Activated naive CD4-positive, alpha-beta T cell treated with anti-CD3 and anti-CD28 coated beads, Interleukin-2, amount 10 ng/mL, durations not matched to agents 7 days and 5 days (primary cell): ENCODE data around the gene CLEC6A.
"Not testable (repeated sequence)": the region's sequence is repeated elsewhere in the genome, so short reads cannot be mapped to it uniquely, and the experiment has no call there.

Experiments used
- CTCF ChIA-PET: fragments of 350-600 bp; sonication (Branson Sonifier 250); formaldehyde crosslinking; loops from one replicate; lab custom pipeline; 2021; ENCODE audit warnings: antibody characterized with exemption; lab: Charles Lee
- DNase-seq: peaks from one replicate; pipeline ENCODE4 v3.0.0-alpha.2; 2020
- H3K27ac Mint-ChIP-seq: one replicate; pipeline ENCODE4 v1.8.0; 2021; ENCODE audit warnings: mild to moderate bottlenecking, moderate library complexity, mixed read lengths
- H3K27me3 Mint-ChIP-seq: one replicate; pipeline ENCODE4 v1.8.0; 2021; ENCODE audit warnings: mild to moderate bottlenecking, mixed read lengths
- H3K36me3 Mint-ChIP-seq: one replicate; pipeline ENCODE4 v1.8.0; 2021; ENCODE audit warnings: mixed read lengths
- H3K4me1 Mint-ChIP-seq: one replicate; pipeline ENCODE4 v1.8.0; 2021; ENCODE audit warnings: mixed read lengths
- H3K4me3 Mint-ChIP-seq: one replicate; pipeline ENCODE4 v1.8.0; 2021; ENCODE audit warnings: mild to moderate bottlenecking, moderate library complexity, mixed read lengths
- H3K9me3 Mint-ChIP-seq: one replicate; pipeline ENCODE4 v1.8.0; 2021; ENCODE audit warnings: mixed read lengths

CLEC6A gene

GRCh38 chr12:8471090-8471489 is 15.3 kb downstream of the CLEC6A start:
- peaks cover 3% of the 10 kb centered on the region for H3K4me1 Mint-ChIP-seq
- H3K9me3 Mint-ChIP-seq = peaks cover 5% of the 10 kb centered on the region
- CTCF ChIA-PET = no interaction called here
- H3K4me3 Mint-ChIP-seq = no peak overlapping the region
- H3K36me3 Mint-ChIP-seq = no peaks in the 10 kb centered on the region
- peaks cover 49% of the 10 kb centered on the region for H3K27me3 Mint-ChIP-seq
- no peak for DNase-seq
- H3K27ac Mint-ChIP-seq = no peak overlapping the region

- CTCF ChIA-PET = no interaction called here
- DNase-seq = no peak
- Mint-ChIP-seq H3K9me3 (no peaks in the 10 kb centered on the region), H3K27ac (no peak overlapping the region), H3K4me3 (no peak overlapping the region), H3K36me3 (no peaks in the 10 kb centered on the region), H3K4me1 (no peaks in the 10 kb centered on the region), H3K27me3 (peaks cover 35% of the 10 kb centered on the region)
Measured at GRCh38 chr12:8475508-8476203, 19.9 kb downstream of the CLEC6A start.

DNA sequence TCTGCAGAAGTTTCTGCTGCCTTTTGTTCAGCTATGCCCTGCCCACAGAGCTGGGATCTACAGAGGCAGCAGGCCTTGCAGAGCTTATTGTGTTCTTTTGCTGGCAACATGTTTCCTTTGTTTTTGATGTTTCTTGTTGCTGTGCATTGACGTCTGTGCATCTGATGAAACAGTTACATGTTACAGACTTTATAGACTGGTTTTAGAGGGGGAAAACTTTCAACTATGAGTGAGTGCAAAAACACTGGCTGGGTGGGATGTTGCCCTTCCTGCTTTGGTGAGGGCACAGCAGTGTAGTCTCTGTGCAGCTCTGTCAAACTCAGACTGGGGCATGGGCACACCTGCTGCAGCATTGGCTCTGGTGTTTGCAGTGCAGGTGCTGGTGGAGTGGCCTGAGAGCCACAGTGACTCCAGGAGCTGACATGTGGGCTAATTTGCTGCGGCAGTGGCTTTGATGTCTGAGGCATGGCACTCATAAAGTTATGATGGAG is 26.9 kb downstream of the CLEC6A start:
- H3K4me1 Mint-ChIP-seq = peaks cover 19% of the 10 kb centered on the region
- DNase-seq = no peak
- H3K27ac Mint-ChIP-seq = peak overlapping the region; percentile 13
- peaks cover 3% of the 10 kb centered on the region for H3K9me3 Mint-ChIP-seq
- peaks cover 2% of the 10 kb centered on the region for H3K36me3 Mint-ChIP-seq
- CTCF ChIA-PET = no interaction called here
- H3K27me3 Mint-ChIP-seq = peaks cover 28% of the 10 kb centered on the region
- no peak overlapping the region for H3K4me3 Mint-ChIP-seq

DNA sequence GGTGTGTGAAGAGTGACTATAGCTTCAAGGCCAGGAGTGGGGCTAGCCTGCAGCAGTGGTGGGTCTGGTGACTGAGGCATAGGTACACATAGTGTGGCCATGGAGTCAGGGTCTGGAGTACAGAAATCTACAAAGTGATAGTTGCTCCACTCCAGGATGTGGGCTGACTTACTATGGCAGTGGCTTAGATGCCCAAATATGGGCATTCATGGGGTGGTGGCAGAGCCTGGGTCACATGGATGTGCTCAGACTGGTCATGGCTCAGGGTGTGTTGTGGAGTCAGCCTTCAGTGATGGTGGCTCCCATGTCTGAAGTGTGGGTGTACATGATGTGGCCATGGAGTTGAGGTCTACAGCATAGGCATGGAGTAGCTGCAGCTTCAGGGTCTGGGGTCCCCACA is 27.3 kb downstream of the CLEC6A start:
- Mint-ChIP-seq H3K27me3 (peaks cover 28% of the 10 kb centered on the region), H3K4me1 (peaks cover 19% of the 10 kb centered on the region), H3K4me3 (no peak overlapping the region), H3K27ac (peak overlapping the region; percentile 13), H3K9me3 (peaks cover 3% of the 10 kb centered on the region), H3K36me3 (peaks cover 2% of the 10 kb centered on the region)
- peak; percentile 44 for DNase-seq
- CTCF ChIA-PET = no interaction called here

DNA sequence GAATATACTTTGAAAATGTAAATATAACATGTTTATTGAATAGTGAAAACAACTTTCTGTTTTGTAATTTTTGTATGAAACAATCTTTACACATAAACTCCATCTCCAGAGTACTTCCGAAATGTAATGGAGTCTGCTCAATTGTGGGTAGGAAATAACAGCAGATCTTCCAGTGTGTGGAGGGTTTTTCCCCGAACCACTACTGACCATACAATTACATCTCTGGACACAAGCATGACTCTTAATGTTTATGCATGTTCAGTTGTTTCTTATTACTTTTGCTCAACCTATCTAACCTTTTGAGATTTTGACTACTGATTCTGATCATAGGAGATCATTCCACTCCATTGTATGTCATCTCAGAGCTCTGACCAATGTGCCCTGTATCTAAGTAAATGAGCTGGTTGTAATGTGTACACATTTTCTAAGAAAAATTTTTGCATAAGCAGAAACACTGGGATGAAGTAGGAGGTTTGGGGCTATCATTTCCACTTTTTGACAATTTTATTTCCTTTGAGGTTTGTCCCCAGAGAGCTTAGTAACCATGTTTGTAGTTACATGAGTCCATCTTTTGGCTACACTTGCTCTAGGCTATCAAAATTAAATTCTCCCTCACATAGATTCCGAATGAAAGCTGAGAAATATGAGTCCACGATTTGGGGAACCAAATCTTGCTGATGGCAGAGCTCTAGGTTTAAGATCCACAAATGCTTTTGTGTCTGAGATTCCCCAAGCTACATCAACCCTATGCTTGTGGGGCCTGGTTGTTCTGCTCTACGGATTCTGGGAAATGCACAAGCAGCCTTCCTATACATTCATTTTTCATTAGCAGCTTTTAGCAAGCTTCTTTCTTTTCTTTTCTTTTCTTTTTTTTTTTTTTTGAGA is 36.1 kb downstream of the CLEC6A start:
- Mint-ChIP-seq H3K27ac (peak overlapping the region; percentile 12), H3K4me3 (no peak overlapping the region), H3K36me3 (peaks cover 4% of the 10 kb centered on the region), H3K4me1 (peaks cover 41% of the 10 kb centered on the region), H3K9me3 (no peaks in the 10 kb centered on the region), H3K27me3 (peaks cover 17% of the 10 kb centered on the region)
- CTCF ChIA-PET = no interaction called here
- no peak for DNase-seq

DNA sequence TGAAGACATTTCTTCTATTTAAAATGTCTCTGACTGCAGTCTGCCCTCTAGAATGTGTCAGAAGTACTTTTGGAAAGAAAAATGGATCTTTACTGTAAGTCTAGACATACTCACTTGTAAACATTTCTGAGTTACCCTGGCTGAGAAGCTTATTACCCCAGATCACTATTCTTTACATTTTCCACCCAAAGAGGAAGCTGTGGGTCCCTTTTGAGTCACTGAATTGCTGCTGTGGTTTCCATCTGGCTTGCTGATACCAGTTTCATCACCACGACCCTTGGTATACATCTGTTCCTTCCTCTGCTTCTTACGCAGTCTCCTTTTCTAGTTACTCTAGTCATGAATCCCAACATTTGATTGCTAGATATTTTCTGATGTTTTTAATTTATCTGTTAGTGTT is 37.3 kb downstream of the CLEC6A start:
- peak overlapping the region; percentile 83 for H3K27ac Mint-ChIP-seq
- peaks cover 41% of the 10 kb centered on the region for H3K4me1 Mint-ChIP-seq
- H3K36me3 Mint-ChIP-seq = peaks cover 4% of the 10 kb centered on the region
- peak; percentile 64 for DNase-seq
- H3K4me3 Mint-ChIP-seq = peak overlapping the region; percentile 9
- H3K27me3 Mint-ChIP-seq = peaks cover 23% of the 10 kb centered on the region
- no peaks in the 10 kb centered on the region for H3K9me3 Mint-ChIP-seq
- CTCF ChIA-PET = no interaction called here

- H3K27me3 Mint-ChIP-seq = peaks cover 33% of the 10 kb centered on the region
- DNase-seq, H3K4me3 Mint-ChIP-seq: not testable (repeated sequence)
Measured at GRCh38 chr12:8495671-8496070, 39.9 kb downstream of the CLEC6A start.

GRCh38 chr12:8496074-8496473 is 40.3 kb downstream of the CLEC6A start:
- H3K27ac Mint-ChIP-seq, H3K4me3 Mint-ChIP-seq, DNase-seq, CTCF ChIA-PET, H3K36me3 Mint-ChIP-seq, H3K9me3 Mint-ChIP-seq: not testable (repeated sequence)
- Mint-ChIP-seq H3K27me3 (peaks cover 33% of the 10 kb centered on the region), H3K4me1 (peaks cover 47% of the 10 kb centered on the region)

More at GRCh38 chr12:8495671-8496070, 39.9 kb downstream of the CLEC6A start:
- CTCF ChIA-PET = interaction anchor here (0.8 kb wide), 1 partner anchor 75 kb away, joined by 3 read pairs; no protein-coding TSS in a partner anchor
- not testable (repeated sequence) for H3K27ac Mint-ChIP-seq, H3K36me3 Mint-ChIP-seq, H3K9me3 Mint-ChIP-seq
- peaks cover 48% of the 10 kb centered on the region for H3K4me1 Mint-ChIP-seq

- H3K27me3 Mint-ChIP-seq = peaks cover 33% of the 10 kb centered on the region
- CTCF ChIA-PET = interaction anchor here (0.5 kb wide), 1 partner anchor 235 kb away, joined by 3 read pairs; no protein-coding TSS in a partner anchor
Measured at GRCh38 chr12:8499616-8500015, 43.9 kb downstream of the CLEC6A start.

DNA sequence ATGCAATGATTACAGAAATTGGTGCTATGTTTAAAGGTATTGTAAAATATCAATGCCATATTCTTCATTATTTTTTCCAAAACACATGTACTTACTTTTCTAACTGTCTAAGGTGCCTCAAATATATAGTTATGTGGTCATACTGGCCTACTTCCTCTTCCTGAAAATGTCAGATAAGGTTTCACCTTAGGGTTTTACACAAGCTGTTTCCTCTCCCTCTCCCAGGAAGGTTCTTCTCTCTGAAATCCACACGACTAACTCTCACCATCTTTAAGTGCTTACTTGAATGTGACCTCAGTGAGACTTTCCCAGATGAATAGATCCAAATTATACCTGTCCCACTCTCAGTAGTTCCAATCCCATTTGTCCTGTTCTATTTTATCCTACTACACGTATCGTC is 46.0 kb downstream of the CLEC6A start:
- peaks cover 36% of the 10 kb centered on the region for H3K27me3 Mint-ChIP-seq
- CTCF ChIA-PET = no interaction called here
- H3K9me3 Mint-ChIP-seq = no peaks in the 10 kb centered on the region

More at GRCh38 chr12:8499616-8500015, 43.9 kb downstream of the CLEC6A start:
- DNase-seq = no peak
- no peak overlapping the region for H3K4me3 Mint-ChIP-seq
- no peaks in the 10 kb centered on the region for H3K36me3 Mint-ChIP-seq
- peaks cover 27% of the 10 kb centered on the region for H3K4me1 Mint-ChIP-seq
- H3K9me3 Mint-ChIP-seq = no peaks in the 10 kb centered on the region
- H3K27ac Mint-ChIP-seq = no peak overlapping the region

GRCh38 chr12:8504351-8504750 is 48.6 kb downstream of the CLEC6A start:
- CTCF ChIA-PET = interaction anchor here (1.2 kb wide), 1 partner anchor 40 kb away, joined by 4 read pairs; no protein-coding TSS in a partner anchor
- no peak overlapping the region for H3K4me3 Mint-ChIP-seq
- DNase-seq = no peak
- H3K27me3 Mint-ChIP-seq = peaks cover 45% of the 10 kb centered on the region
- H3K27ac Mint-ChIP-seq = no peak overlapping the region
- H3K36me3 Mint-ChIP-seq = no peaks in the 10 kb centered on the region
- H3K4me1 Mint-ChIP-seq = peaks cover 21% of the 10 kb centered on the region
- H3K9me3 Mint-ChIP-seq = no peaks in the 10 kb centered on the region

More for the DNA sequence above, 46.0 kb downstream of the CLEC6A start:
- Mint-ChIP-seq H3K4me3 (no peak overlapping the region), H3K36me3 (no peaks in the 10 kb centered on the region), H3K27ac (no peak overlapping the region), H3K4me1 (peaks cover 22% of the 10 kb centered on the region)
- DNase-seq = no peak

GRCh38 chr12:8507596-8507995 is 51.8 kb downstream of the CLEC6A start:
- Mint-ChIP-seq H3K4me1 (no peaks in the 10 kb centered on the region), H3K9me3 (no peaks in the 10 kb centered on the region), H3K4me3 (no peak overlapping the region), H3K27ac (no peak overlapping the region), H3K36me3 (no peaks in the 10 kb centered on the region), H3K27me3 (peaks cover 45% of the 10 kb centered on the region)
- CTCF ChIA-PET = interaction anchor here (1.6 kb wide), 1 partner anchor 19 kb away, joined by 3 read pairs; no protein-coding TSS in a partner anchor
- DNase-seq = no peak

DNA sequence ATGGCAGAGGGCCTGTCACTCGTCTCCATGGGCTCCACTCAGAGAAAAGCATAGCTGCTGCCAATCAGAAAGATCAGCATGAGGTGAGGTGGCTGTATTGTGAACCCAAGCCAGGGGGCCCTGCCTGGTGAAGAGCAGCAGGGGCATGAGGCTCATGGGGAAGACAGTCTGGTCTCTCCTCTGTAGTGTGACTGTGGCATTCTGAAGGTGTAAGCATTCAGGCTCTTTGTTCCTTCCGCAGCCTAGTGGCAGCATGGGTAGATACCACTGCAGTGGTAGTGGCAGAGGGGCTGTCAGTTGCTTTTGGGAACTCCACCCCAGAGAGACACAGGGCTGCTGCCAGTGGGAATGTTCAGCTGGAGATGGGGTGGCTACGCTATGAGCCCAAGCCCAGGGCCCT is 52.5 kb downstream of the CLEC6A start:
- Mint-ChIP-seq H3K27me3 (peaks cover 46% of the 10 kb centered on the region), H3K4me3 (no peak overlapping the region), H3K36me3 (no peaks in the 10 kb centered on the region), H3K27ac (no peak overlapping the region), H3K4me1 (no peaks in the 10 kb centered on the region), H3K9me3 (no peaks in the 10 kb centered on the region)
- DNase-seq = no peak
- CTCF ChIA-PET = no interaction called here
